Activated naive CD4-positive, alpha-beta T cell (primary cell): Measurements from ENCODE around the gene YY1AP1.
"Not testable (repeated sequence)": the region's sequence is repeated elsewhere in the genome, so short reads cannot be mapped to it uniquely, and the experiment has no call there.

Experiments used
- DNase-seq, 4 experiments: peaks; one replicate each; lab custom pipeline; 2025; lab: John Stamatoyannopoulos, UW

YY1AP1 gene

GRCh38 chr1:155688324-155689080, at the start of gene YY1AP1:
YY1AP1 (minus strand) TSS chr1:155688774; CDS start chr1:155680436, 8,338 bp downstream.
- peak; percentile 76 to 88 (median 87) for DNase-seq

GRCh38 chr1:155729031-155729898, 40.7 kb upstream of the YY1AP1 start:
- DNase-seq = peak in 2 of 4 experiments; percentile 3 to 4

GRCh38 chr1:155725142-155725541, 36.6 kb upstream of the YY1AP1 start:
- no peak for DNase-seq

GRCh38 chr1:155719703-155720102, 31.1 kb upstream of the YY1AP1 start:
- DNase-seq = no peak

GRCh38 chr1:155718524-155719115, 30.0 kb upstream of the YY1AP1 start:
- DNase-seq = not testable (repeated sequence)

GRCh38 chr1:155717041-155717440, 28.5 kb upstream of the YY1AP1 start:
- no peak for DNase-seq

GRCh38 chr1:155715777-155716176, 27.2 kb upstream of the YY1AP1 start:
- DNase-seq = no peak

GRCh38 chr1:155715056-155715455, 26.5 kb upstream of the YY1AP1 start:
- DNase-seq = not testable (repeated sequence)

GRCh38 chr1:155713075-155713474, 24.5 kb upstream of the YY1AP1 start:
- no peak for DNase-seq

GRCh38 chr1:155712636-155713035, 24.1 kb upstream of the YY1AP1 start:
- not testable (repeated sequence) for DNase-seq

- DNase-seq = not testable (repeated sequence)
Measured at GRCh38 chr1:155711457-155711856, 22.9 kb upstream of the YY1AP1 start.

- no peak for DNase-seq
Measured at GRCh38 chr1:155709391-155709790, 20.8 kb upstream of the YY1AP1 start.

- DNase-seq = no peak
Measured at GRCh38 chr1:155706139-155706538, 17.6 kb upstream of the YY1AP1 start.

- DNase-seq = not testable (repeated sequence)
Measured at GRCh38 chr1:155704414-155704813, 15.8 kb upstream of the YY1AP1 start.

GRCh38 chr1:155703216-155703615, 14.6 kb upstream of the YY1AP1 start:
- DNase-seq = no peak

GRCh38 chr1:155701675-155702074, 13.1 kb upstream of the YY1AP1 start:
- DNase-seq = not testable (repeated sequence)

- DNase-seq = not testable (repeated sequence)
Measured at GRCh38 chr1:155699062-155699461, 10.5 kb upstream of the YY1AP1 start.

- no peak for DNase-seq
Measured at GRCh38 chr1:155698382-155699038, 9.9 kb upstream of the YY1AP1 start.

GRCh38 chr1:155697616-155698015, 9.0 kb upstream of the YY1AP1 start:
- DNase-seq = not testable (repeated sequence)

- DNase-seq = no peak
Measured at GRCh38 chr1:155697046-155697445, 8.5 kb upstream of the YY1AP1 start.

- DNase-seq = no peak
Measured at GRCh38 chr1:155696524-155696923, 8.0 kb upstream of the YY1AP1 start.

GRCh38 chr1:155695608-155696007, 7.0 kb upstream of the YY1AP1 start:
- no peak for DNase-seq
